HL-60 (cell line): Measurements from ENCODE around the gene CTNNA2.

Experiments
- DNase-seq, 2 experiments: peaks; one replicate each; pipeline ENCODE4 v3.0.0-alpha.2; 2010 to 2020; ENCODE audit warnings: low read depth in 1 of 2, low spot score in 1 of 2
- H3K27ac ChIP-seq: fragments of 250-450 bp; sonication (Bioruptor Pico); replicated peaks from 2 replicates; pipeline ENCODE4 v1.5.1; 2020; ENCODE audit warnings: mild to moderate bottlenecking, moderate library complexity
- H3K27me3 ChIP-seq: fragments of 250-450 bp; sonication (Bioruptor Pico); 2 replicates; pipeline ENCODE4 v1.5.1; 2021; ENCODE audit warnings: mild to moderate bottlenecking, moderate library complexity; ENCODE audit not compliant: insufficient read depth, poor library complexity, severe bottlenecking
- H3K4me3 ChIP-seq: replicated peaks from 2 replicates; pipeline ENCODE4 v1.5.1; 2011; ENCODE audit warnings: mild to moderate bottlenecking, control low read depth, low read length; ENCODE audit not compliant: insufficient read depth
- CTCF ChIP-seq: IDR thresholded peaks from one replicate; pipeline ENCODE4 v1.5.1; 2011; ENCODE audit warnings: low read length, control low read depth, inconsistent platforms; ENCODE audit not compliant: insufficient read depth
- GABPA ChIP-seq: IDR thresholded peaks from 2 replicates; pipeline ENCODE4 v1.6.1; 2012; ENCODE audit warnings: low read depth
- POLR2AphosphoS5 ChIP-seq: IDR thresholded peaks from 2 replicates; pipeline ENCODE4 v1.6.1; 2012; ENCODE audit warnings: low read depth
- REST ChIP-seq: IDR thresholded peaks from 2 replicates; pipeline ENCODE4 v1.6.1; 2012; ENCODE audit warnings: low read depth; ENCODE audit not compliant: insufficient replicate concordance
- SPI1 ChIP-seq: IDR thresholded peaks from 2 replicates; pipeline ENCODE4 v1.6.1; 2012; ENCODE audit warnings: low read depth, mild to moderate bottlenecking, borderline replicate concordance

The CTNNA2 gene

GRCh38 chr2:80392441-80392840 lies 879.6 kb downstream of the CTNNA2 start:
- H3K27me3 ChIP-seq, result no peaks in the 10 kb centered on the region
- no peak for TF ChIP-seq POLR2AphosphoS5
- no peak for TF ChIP-seq REST
- TF ChIP-seq GABPA, result no peak
- no peak for TF ChIP-seq SPI1
- no peak for TF ChIP-seq CTCF
- H3K27ac ChIP-seq, result no peak overlapping the region
- no peak for DNase-seq
- H3K4me3 ChIP-seq, result no peak overlapping the region

- DNase-seq, result no peak
- Histone ChIP-seq H3K27ac (no peak overlapping the region), H3K27me3 (no peaks in the 10 kb centered on the region), H3K4me3 (no peak overlapping the region)
- TF ChIP-seq CTCF (no peak), POLR2AphosphoS5 (no peak), SPI1 (no peak), REST (no peak), GABPA (no peak)
Observed at GRCh38 chr2:80393991-80394390, 881.1 kb downstream of the CTNNA2 start.

GRCh38 chr2:80395251-80395650 lies 882.4 kb downstream of the CTNNA2 start:
- Histone ChIP-seq H3K27me3 (no peaks in the 10 kb centered on the region), H3K27ac (no peak overlapping the region), H3K4me3 (no peak overlapping the region)
- TF ChIP-seq SPI1 (no peak), REST (no peak), POLR2AphosphoS5 (no peak), GABPA (no peak), CTCF (no peak)
- DNase-seq, result no peak
